Smooth muscle cell of the brain vasculature (primary cell): ENCODE data around the gene CDKAL1.
"Not testable (repeated sequence)": the region's sequence is repeated elsewhere in the genome, so short reads cannot be mapped to it uniquely, and the experiment has no call there.

ENCODE experiments used
- DNase-seq: peaks from one replicate; pipeline ENCODE4 v3.0.0-alpha.2; 2012; ENCODE audit warnings: low read depth, low spot score

The CDKAL1 gene

DNA sequence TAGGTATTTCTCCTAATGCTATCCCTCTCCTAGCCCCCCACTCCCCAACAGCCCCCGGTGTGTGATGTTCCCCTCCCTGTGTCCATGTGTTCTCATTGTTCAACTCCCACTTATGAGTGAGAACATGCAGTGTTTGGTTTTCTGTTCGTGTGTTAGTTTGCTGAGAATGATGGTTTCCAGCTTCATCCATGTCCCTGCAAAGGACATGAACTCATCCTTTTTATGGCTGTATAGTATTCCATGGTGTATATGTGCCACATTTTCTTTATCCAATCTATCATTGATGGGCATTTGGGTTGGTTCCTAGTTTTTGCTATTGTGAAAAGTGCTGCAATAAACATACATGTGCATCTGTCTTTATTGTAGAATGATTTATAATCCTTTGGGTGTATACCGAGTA, 56.2 kb downstream of the CDKAL1 start:
- DNase-seq = not testable (repeated sequence)

- DNase-seq = not testable (repeated sequence)
These were observed 60.1 kb downstream of the CDKAL1 start for GRCh38 chr6:20594299-20594853.

DNA sequence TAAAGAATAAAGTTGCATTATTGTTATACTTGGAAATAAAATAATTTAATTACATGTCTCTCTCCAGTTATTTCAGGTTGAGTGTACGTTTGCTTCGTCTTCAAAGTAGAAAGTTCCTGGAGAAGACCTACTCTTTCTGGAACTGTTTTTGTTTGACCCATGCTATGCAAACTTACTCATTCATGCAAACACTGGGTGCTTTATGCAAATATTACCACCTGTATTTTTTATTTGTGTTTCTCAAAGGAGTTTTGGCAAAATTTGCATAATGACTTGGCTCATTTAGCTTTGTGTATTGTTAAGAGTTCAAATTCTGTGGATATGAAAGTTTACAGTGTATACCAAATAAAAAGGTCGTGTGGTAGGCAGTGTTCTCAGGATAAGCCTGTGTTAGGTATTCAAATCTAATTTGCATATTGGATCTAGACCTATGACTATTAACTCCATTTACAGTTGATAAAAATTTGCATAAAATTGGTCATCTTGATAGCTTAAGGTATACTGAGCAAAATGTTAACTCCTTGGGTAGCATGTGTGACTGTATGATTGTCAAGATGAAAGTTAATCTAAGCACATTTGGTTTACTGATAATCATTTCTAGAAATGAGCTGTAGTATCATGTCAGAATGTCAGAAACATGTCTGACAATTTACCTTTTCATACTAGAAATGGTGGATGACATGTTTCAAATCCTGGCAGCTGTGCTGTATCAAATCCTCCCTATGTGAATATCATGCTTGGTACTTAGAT, 65.2 kb downstream of the CDKAL1 start:
- DNase-seq = no peak

- DNase-seq = no peak
These were observed 66.6 kb downstream of the CDKAL1 start for GRCh38 chr6:20600831-20601230.

GRCh38 chr6:20604159-20604558, 69.9 kb downstream of the CDKAL1 start:
- DNase-seq = no peak

- DNase-seq = no peak
These were observed 70.8 kb downstream of the CDKAL1 start for GRCh38 chr6:20605061-20605460.

DNA sequence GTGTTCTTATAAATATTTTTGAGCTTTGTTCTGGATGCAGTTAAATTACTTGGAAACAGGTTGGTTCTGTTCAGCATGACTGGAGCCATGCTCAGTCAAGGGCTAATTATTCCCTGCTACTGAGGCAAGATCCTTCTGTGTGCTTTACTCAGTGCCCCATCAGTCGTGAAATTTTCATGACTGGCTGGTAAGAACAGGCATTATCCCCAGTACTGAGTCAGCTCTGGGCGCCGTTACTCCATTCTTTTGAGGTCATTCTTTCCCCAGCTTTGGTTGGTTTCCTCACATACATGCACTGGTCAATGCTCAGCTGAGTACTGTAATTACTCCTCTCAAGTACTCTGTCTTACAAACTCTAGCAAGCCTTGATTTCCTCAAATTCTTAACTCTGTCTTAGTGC, 71.3 kb downstream of the CDKAL1 start:
- no peak for DNase-seq

DNA sequence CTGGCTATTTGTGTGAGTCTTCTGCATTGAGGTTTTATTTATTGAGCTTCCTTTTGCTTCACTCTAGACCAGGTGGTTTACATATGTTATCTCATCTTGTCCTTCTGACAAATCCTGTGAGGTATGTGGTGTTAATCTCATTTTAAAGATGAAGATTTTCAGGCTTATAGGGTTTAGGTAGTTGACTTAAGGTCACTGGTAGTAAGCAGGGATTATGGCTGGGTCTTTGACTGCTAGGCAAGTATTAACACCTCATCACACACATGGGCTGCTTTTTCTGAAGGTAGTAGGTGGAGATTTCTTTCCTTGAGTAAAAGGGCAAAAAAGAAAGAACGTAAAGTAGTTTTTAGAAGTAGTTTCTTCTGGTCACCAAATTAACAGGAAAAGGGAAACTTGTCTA, 72.6 kb downstream of the CDKAL1 start:
- no peak for DNase-seq

GRCh38 chr6:20608356-20608755, 74.1 kb downstream of the CDKAL1 start:
- no peak for DNase-seq

DNA sequence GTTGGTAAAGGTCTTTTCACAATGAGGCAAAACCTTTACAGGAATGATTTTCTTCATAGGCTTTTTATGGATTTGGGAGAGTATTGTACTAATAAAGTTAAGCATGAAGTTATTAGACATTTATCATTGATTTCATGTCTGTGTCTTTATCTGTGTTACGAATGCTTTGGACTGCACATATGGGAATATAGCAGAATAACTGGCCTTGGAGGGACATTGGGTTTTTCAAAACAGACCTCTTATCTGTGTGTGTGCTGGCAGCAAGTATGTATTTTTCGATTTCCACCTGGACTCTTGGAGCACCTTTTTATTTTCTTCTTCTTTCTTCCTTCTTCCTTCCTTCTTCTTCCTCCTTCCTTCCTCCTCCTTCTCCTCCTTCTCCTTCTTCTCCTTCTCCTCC, 74.6 kb downstream of the CDKAL1 start:
- DNase-seq = no peak

- not testable (repeated sequence) for DNase-seq
These were observed 75.7 kb downstream of the CDKAL1 start for GRCh38 chr6:20609924-20610323.

- no peak for DNase-seq
These were observed 76.5 kb downstream of the CDKAL1 start for GRCh38 chr6:20610636-20611370.

DNA sequence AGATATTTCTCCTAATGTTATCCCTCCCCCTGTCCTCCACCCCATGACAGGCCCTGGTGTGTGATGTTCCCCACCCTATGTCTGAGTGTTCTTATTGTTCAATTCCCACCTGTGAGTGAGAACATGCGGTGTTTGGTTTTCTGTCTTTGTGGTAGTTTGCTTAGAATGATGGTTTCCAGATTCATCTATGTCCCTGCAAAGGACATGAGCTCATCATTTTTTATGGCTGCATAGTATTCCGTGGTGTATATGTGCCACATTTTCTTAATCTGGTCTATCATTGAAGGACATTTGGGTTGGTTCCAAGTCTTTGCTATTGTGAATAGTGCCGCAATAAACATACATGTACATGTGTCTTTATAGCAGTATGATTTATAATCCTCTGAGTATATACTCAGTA, 83.3 kb downstream of the CDKAL1 start:
- not testable (repeated sequence) for DNase-seq

- no peak for DNase-seq
These were observed 85.8 kb downstream of the CDKAL1 start for GRCh38 chr6:20620043-20620442.

DNA sequence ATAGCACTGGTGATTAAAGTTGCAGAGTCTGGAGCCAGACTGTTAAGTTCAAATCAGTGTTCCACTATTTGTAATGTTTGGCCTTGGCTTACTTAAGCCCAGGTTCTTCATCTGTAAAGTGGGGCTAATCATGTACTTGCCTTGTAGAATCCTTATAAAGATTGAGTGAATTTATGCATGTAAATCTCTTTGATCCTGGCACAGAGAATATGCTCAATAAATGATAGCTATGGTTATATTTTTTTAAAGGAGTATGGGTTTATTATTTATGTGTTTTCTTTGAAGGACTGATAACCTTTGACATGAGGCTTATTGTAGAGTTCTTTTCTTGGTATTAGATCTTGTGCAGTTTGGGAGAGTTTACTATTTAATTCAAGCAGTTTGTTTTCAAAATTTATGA, 89.5 kb downstream of the CDKAL1 start:
- DNase-seq = no peak

- no peak for DNase-seq
These were observed 91.9 kb downstream of the CDKAL1 start for GRCh38 chr6:20626165-20626564.

GRCh38 chr6:20629509-20629908, 95.3 kb downstream of the CDKAL1 start:
- DNase-seq = no peak

- no peak for DNase-seq
These were observed 95.9 kb downstream of the CDKAL1 start for GRCh38 chr6:20630136-20630535.

DNA sequence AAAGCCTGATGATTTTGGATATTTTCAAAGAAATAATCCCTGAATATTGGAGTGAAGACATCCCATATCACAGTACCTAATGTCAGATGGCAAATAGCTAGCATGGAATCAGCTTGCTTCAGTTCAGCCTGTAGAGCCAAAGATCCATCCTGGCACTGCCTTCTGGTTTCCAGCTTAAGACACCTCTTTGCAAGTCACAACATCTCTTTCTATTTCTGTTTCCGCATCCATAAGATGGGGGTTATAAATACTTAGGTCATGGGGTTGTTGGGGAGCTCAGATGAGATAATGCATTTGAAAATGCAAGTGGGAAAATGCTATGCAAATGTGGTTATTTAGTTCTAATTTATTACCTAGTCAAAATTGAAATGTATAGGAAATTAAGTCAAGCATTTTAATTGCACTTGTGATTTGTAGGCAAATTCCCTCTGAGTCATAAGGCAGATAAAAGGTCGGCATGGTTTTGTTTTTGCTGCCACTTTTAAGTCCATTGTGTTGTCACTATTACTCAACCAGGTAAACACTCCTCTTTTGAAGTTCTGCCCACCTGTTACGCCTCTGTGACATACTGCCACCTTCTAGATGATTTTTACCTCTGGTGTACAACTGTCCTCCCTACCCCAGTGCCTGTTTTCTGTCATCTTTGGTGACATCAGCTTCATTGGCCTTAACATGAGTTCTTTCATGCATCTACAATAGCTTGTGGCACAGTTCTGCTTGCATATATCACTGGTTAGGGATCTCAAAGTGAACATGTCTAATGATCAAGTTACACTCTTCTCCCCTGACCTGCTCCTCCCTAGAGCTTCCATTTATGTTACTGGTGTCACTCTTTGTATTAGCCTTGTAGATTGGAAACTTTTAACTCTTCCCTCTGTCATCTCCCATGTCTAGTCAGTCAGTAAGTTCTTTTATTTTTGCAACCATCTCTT, 96.6 kb downstream of the CDKAL1 start:
- DNase-seq = no peak

DNA sequence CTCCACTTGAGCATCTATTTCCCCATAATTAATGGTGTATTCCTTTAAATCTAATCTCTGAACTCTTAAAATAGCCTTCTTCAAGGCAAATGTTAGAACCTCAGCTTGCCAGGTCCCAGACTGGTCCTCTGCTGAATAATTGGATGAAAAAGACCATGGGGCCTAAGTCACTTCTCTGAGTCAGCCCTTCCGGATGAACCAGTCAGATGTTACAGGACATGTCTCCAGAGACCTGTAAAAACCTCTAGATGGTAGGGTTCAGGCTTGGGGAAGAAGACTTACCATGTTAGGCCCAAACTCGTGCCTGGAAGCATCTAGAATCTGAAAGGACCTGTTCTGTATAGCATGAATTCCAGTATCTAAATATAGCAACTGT, 97.3 kb downstream of the CDKAL1 start:
- DNase-seq = no peak

- DNase-seq = no peak
These were observed 98.4 kb downstream of the CDKAL1 start for GRCh38 chr6:20632696-20633095.
